ENCODE results near the gene CPNE4.

Gene CPNE4

DNA sequence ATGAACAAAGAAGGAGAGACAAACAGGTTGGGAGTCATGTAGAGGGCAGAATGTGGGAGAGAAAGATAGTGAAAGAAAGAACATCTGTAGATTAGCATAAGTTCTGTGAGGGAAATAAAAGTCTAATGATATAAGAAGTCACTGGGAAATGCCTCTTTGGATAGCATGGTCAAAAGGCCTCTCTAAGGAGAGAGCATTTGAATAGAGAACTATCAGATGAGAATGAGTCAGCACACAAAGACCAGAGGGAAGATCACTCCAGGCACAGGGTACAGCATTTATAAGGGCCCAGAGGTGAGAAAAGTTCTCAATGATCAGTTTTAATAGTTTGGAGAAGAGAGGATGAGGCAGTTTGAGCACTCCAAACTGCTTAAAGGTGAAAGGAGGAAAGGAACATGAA, 7.9 kb upstream of the CPNE4 start:
- no peak overlapping the region for H3K9ac ChIP-seq (ENCODE audit: low read length)
- H3K4me1 ChIP-seq (ENCODE audit: insufficient read depth, low read length), result no peaks in the 10 kb centered on the region
- no peak overlapping the region for H3K4me3 ChIP-seq (ENCODE audit: low read depth in 1 of 2, low read length in 2 of 2)
- H3K27me3 ChIP-seq (ENCODE audit: control insufficient read depth in 1 of 2, insufficient read depth in 2 of 2, low read length in 2 of 2), result no peaks in the 10 kb centered on the region
- no peak overlapping the region for H3K27ac ChIP-seq (ENCODE audit: low read depth, low read length)
- no peaks in the 10 kb centered on the region for H3K9me3 ChIP-seq (ENCODE audit: low read length)
- no peaks in the 10 kb centered on the region for H3K36me3 ChIP-seq (ENCODE audit: insufficient read depth, low read length)

DNA sequence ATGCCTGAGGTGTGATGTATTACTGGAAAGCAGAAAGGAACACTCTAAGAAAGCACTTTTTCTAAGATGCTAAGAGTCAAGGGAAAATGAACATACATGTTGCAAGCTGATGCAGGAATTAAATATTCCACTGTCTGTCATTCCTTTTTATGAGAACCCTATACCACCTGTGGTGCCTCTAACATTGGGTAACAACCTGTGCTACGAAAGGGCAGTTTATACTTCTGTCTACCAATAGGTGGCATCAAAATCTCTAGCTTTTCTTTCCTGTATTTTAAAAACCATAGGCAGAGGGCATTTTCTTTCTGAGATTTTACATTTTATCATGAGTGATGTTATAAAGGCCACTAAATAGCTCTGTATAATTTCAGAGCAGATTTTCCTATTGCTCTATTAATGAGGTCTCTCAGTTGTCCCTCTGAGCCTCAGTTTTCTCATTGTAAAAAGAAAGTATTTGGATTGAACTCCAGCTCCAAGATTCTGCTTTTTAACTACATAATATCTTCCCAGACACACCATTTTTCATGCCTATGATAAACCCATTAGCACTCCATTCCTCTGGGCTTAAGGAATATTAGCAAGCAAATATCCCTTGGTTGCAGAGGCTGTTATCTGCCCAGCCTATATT, 3.5 kb upstream of the CPNE4 start:
- Histone ChIP-seq H3K27ac (ENCODE audit: low read depth, low read length) (no peak overlapping the region), H3K4me3 (ENCODE audit: low read depth in 1 of 2, low read length in 2 of 2) (no peak overlapping the region), H3K9ac (ENCODE audit: low read length) (no peak overlapping the region), H3K36me3 (ENCODE audit: insufficient read depth, low read length) (no peaks in the 10 kb centered on the region), H3K9me3 (ENCODE audit: low read length) (no peaks in the 10 kb centered on the region), H3K27me3 (ENCODE audit: control insufficient read depth in 1 of 2, insufficient read depth in 2 of 2, low read length in 2 of 2) (peaks cover 16 to 29% of the 10 kb centered on the region in 2 donors), H3K4me1 (ENCODE audit: insufficient read depth, low read length) (no peaks in the 10 kb centered on the region)

DNA sequence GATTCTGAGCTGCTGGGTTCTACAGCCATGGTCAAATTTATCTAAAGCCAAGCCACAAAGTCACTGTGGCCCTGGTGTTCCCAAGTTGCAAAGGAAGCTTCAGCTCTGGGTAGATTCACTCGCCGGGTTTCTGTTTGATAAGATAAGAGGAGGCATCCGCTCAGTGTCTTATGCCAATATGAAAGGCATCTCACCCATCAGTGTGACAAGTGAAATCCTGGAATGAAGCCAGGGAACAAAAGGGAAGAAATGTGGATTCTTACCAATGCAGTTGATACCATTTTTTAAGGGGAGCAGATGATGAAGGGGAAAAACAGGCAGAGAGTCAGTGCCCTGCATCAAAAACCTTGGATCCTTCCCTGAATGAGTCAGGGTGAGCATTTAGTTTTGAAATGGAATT, 2.8 kb upstream of the CPNE4 start:
- Histone ChIP-seq H3K9ac (ENCODE audit: low read length) (no peak overlapping the region), H3K4me3 (ENCODE audit: low read depth in 1 of 2, low read length in 2 of 2) (no peak overlapping the region), H3K4me1 (ENCODE audit: insufficient read depth, low read length) (no peaks in the 10 kb centered on the region), H3K36me3 (ENCODE audit: insufficient read depth, low read length) (no peaks in the 10 kb centered on the region), H3K27ac (ENCODE audit: low read depth, low read length) (no peak overlapping the region), H3K9me3 (ENCODE audit: low read length) (no peaks in the 10 kb centered on the region), H3K27me3 (ENCODE audit: control insufficient read depth in 1 of 2, insufficient read depth in 2 of 2, low read length in 2 of 2) (peaks cover 16 to 29% of the 10 kb centered on the region in 2 donors)

DNA sequence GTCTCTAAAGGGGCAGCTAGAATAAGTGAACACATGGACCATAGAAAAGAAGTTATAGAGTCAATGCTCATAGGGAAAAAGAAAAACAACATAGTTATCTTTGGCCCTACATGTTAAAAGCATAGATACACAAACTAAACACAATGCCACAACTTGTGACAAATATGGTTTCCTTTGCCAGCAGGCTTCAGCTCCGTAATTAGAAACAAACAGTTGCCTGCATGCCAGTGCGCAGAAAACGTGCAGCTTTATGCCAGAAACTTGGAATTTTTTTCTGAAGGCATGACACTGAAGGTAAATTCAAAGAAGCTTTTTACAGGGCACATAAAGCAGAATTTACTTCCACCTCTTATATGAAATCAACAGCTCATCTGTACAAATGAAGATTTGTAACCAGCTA, 2.2 kb upstream of the CPNE4 start:
- Histone ChIP-seq H3K4me1 (ENCODE audit: insufficient read depth, low read length) (no peaks in the 10 kb centered on the region), H3K36me3 (ENCODE audit: insufficient read depth, low read length) (no peaks in the 10 kb centered on the region), H3K9ac (ENCODE audit: low read length) (no peak overlapping the region), H3K27ac (ENCODE audit: low read depth, low read length) (no peak overlapping the region), H3K4me3 (ENCODE audit: low read depth in 1 of 2, low read length in 2 of 2) (no peak overlapping the region), H3K9me3 (ENCODE audit: low read length) (no peaks in the 10 kb centered on the region), H3K27me3 (ENCODE audit: control insufficient read depth in 1 of 2, insufficient read depth in 2 of 2, low read length in 2 of 2) (peaks cover 16 to 29% of the 10 kb centered on the region in 2 donors)

- H3K27ac ChIP-seq (ENCODE audit: low read depth, low read length), result no peak overlapping the region
- no peaks in the 10 kb centered on the region for H3K36me3 ChIP-seq (ENCODE audit: insufficient read depth, low read length)
- H3K4me3 ChIP-seq (ENCODE audit: low read depth in 1 of 2, low read length in 2 of 2), result no peak overlapping the region
- peaks cover 16 to 29% of the 10 kb centered on the region in 2 donors for H3K27me3 ChIP-seq (ENCODE audit: control insufficient read depth in 1 of 2, insufficient read depth in 2 of 2, low read length in 2 of 2)
- H3K9me3 ChIP-seq (ENCODE audit: low read length), result no peaks in the 10 kb centered on the region
- H3K4me1 ChIP-seq (ENCODE audit: insufficient read depth, low read length), result no peaks in the 10 kb centered on the region
- no peak overlapping the region for H3K9ac ChIP-seq (ENCODE audit: low read length)
These were observed 723 bp downstream of the CPNE4 start for GRCh38 chr3:132034097-132034485.

DNA sequence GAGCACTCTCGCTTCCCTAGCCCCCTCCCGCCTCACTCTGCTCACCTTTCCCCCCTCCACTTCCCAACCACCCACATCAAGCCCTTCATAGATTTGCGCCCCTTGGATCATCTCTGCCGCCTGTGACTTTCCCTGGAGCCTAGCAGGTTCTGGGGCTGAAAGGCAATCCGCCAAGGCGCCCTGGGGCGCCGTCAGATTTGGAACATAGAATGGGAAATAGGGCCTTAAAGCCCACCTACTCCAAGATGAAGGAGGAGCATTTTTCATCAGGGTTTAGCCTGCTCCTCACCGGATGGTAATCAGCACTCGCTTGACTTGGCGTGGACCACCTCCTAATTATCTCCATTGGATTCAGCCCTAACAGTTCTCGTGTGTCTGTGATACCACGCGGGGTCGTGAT, 1.3 kb downstream of the CPNE4 start:
- Histone ChIP-seq H3K4me3 (ENCODE audit: low read depth in 1 of 2, low read length in 2 of 2) (no peak overlapping the region), H3K36me3 (ENCODE audit: insufficient read depth, low read length) (no peaks in the 10 kb centered on the region), H3K9ac (ENCODE audit: low read length) (no peak overlapping the region), H3K9me3 (ENCODE audit: low read length) (no peaks in the 10 kb centered on the region), H3K27me3 (ENCODE audit: control insufficient read depth in 1 of 2, insufficient read depth in 2 of 2, low read length in 2 of 2) (peaks cover 16 to 29% of the 10 kb centered on the region in 2 donors), H3K4me1 (ENCODE audit: insufficient read depth, low read length) (no peaks in the 10 kb centered on the region), H3K27ac (ENCODE audit: low read depth, low read length) (no peak overlapping the region)

DNA sequence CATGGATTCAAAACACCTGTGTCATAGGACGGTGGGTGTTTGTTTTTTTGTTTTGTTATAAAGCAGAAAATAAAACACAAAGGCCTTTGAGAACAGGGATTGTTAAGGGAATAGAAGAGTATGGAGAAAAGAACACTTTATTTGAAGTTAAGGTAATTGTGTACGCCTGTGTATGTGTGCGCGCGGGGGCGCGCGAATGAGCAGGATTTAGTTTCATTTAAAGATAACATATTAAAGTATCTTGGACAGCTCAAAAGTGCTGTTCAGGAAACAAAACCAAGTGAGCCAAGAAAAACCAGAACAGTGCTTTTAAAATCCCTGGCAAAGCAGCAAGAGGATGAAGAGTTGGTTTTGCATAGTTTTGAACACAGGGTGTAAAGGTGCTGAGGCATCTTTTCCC, 1.9 kb downstream of the CPNE4 start:
- H3K36me3 ChIP-seq (ENCODE audit: insufficient read depth, low read length), result no peaks in the 10 kb centered on the region
- H3K9ac ChIP-seq (ENCODE audit: low read length), result no peak overlapping the region
- H3K4me1 ChIP-seq (ENCODE audit: insufficient read depth, low read length), result no peaks in the 10 kb centered on the region
- peaks cover 16 to 29% of the 10 kb centered on the region in 2 donors for H3K27me3 ChIP-seq (ENCODE audit: control insufficient read depth in 1 of 2, insufficient read depth in 2 of 2, low read length in 2 of 2)
- H3K27ac ChIP-seq (ENCODE audit: low read depth, low read length), result no peak overlapping the region
- H3K9me3 ChIP-seq (ENCODE audit: low read length), result no peaks in the 10 kb centered on the region
- H3K4me3 ChIP-seq (ENCODE audit: low read depth in 1 of 2, low read length in 2 of 2), result no peak overlapping the region

DNA sequence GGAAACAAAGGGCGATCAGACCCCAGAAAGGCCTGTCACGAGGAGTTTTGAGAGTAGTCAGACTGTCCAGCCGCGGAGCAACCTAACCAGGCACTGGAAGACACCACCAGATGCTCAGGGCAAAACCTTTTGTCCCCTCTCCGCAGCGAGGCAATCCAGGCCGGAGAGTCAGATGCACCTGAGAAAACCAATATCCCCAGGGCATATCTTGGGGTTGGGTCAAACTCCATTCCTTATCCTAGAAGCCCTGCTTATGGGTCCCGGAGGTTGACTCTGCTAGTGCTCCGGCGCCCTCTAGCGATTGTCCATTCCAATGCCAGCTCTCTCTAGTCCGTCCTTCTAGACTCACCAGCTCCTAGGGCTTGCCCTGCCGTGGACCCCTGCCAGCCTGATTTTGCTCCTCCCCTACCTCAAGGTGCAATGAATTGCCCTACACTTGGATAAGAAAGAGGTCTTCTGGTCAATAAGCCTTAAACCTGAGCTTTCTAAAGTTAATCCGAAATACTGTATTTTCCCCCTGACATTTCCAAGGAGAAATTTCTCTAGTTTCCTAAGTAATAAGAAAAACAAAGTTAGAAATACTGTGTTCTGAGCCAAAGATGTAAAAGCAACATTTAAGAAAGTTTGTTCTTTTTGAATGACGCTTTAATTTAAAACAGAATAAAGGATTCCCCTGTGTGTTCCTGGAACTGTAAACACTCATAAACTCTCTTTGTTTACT, 5.5 kb downstream of the CPNE4 start:
- no peak overlapping the region for H3K27ac ChIP-seq (ENCODE audit: low read depth, low read length)
- H3K9me3 ChIP-seq (ENCODE audit: low read length), result no peaks in the 10 kb centered on the region
- no peak overlapping the region for H3K9ac ChIP-seq (ENCODE audit: low read length)
- no peaks in the 10 kb centered on the region for H3K4me1 ChIP-seq (ENCODE audit: insufficient read depth, low read length)
- peaks cover 3 to 6% of the 10 kb centered on the region in 2 donors for H3K27me3 ChIP-seq (ENCODE audit: control insufficient read depth in 1 of 2, insufficient read depth in 2 of 2, low read length in 2 of 2)
- H3K4me3 ChIP-seq (ENCODE audit: low read depth in 1 of 2, low read length in 2 of 2), result no peak overlapping the region
- H3K36me3 ChIP-seq (ENCODE audit: insufficient read depth, low read length), result no peaks in the 10 kb centered on the region

GRCh38 chr3:132022914-132023313, 11.9 kb downstream of the CPNE4 start:
- Histone ChIP-seq H3K27ac (ENCODE audit: low read depth, low read length) (no peak overlapping the region), H3K27me3 (ENCODE audit: control insufficient read depth in 1 of 2, insufficient read depth in 2 of 2, low read length in 2 of 2) (no peaks in the 10 kb centered on the region), H3K4me3 (ENCODE audit: low read depth in 1 of 2, low read length in 2 of 2) (no peak overlapping the region), H3K36me3 (ENCODE audit: insufficient read depth, low read length) (no peaks in the 10 kb centered on the region), H3K9ac (ENCODE audit: low read length) (no peak overlapping the region), H3K4me1 (ENCODE audit: insufficient read depth, low read length) (no peaks in the 10 kb centered on the region), H3K9me3 (ENCODE audit: low read length) (no peaks in the 10 kb centered on the region)

GRCh38 chr3:132020058-132020457, 14.8 kb downstream of the CPNE4 start:
- no peak overlapping the region for H3K27ac ChIP-seq (ENCODE audit: low read depth, low read length)
- H3K9ac ChIP-seq (ENCODE audit: low read length), result no peak overlapping the region
- H3K9me3 ChIP-seq (ENCODE audit: low read length), result no peaks in the 10 kb centered on the region
- H3K4me3 ChIP-seq (ENCODE audit: low read depth in 1 of 2, low read length in 2 of 2), result no peak overlapping the region
- H3K36me3 ChIP-seq (ENCODE audit: insufficient read depth, low read length), result no peaks in the 10 kb centered on the region
- no peaks in the 10 kb centered on the region for H3K4me1 ChIP-seq (ENCODE audit: insufficient read depth, low read length)
- H3K27me3 ChIP-seq (ENCODE audit: control insufficient read depth in 1 of 2, insufficient read depth in 2 of 2, low read length in 2 of 2), result no peaks in the 10 kb centered on the region

DNA sequence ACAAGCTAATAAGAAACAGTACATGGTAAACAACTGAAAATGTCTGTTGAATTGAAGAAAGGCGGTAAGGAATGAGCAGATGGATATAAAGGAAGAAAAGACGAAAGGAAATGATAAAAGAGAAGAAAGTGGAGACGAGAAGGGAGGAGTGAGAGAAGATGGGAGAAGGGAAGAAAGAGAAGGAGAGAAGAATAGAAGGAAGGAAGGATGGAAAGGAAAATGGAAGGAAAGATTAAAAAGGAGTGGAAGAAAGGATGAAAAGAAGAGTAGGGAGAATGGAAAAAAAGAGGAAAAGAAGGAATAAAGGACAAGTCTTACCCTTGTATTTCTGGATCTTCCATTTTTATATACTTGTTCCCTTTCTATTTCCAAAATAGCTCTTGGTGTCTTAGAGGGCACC, 17.7 kb downstream of the CPNE4 start:
- H3K27ac ChIP-seq (ENCODE audit: low read depth, low read length), result no peak overlapping the region
- no peaks in the 10 kb centered on the region for H3K9me3 ChIP-seq (ENCODE audit: low read length)
- H3K4me1 ChIP-seq (ENCODE audit: insufficient read depth, low read length), result no peaks in the 10 kb centered on the region
- H3K4me3 ChIP-seq (ENCODE audit: low read depth in 1 of 2, low read length in 2 of 2), result no peak overlapping the region
- no peaks in the 10 kb centered on the region for H3K36me3 ChIP-seq (ENCODE audit: insufficient read depth, low read length)
- no peak overlapping the region for H3K9ac ChIP-seq (ENCODE audit: low read length)
- no peaks in the 10 kb centered on the region for H3K27me3 ChIP-seq (ENCODE audit: control insufficient read depth in 1 of 2, insufficient read depth in 2 of 2, low read length in 2 of 2)
